ENCODE measurements around the gene SALL4.
"Not testable (repeated sequence)": the region's sequence is repeated elsewhere in the genome, so short reads cannot be mapped to it uniquely, and the experiment has no call there.

The SALL4 gene

DNA sequence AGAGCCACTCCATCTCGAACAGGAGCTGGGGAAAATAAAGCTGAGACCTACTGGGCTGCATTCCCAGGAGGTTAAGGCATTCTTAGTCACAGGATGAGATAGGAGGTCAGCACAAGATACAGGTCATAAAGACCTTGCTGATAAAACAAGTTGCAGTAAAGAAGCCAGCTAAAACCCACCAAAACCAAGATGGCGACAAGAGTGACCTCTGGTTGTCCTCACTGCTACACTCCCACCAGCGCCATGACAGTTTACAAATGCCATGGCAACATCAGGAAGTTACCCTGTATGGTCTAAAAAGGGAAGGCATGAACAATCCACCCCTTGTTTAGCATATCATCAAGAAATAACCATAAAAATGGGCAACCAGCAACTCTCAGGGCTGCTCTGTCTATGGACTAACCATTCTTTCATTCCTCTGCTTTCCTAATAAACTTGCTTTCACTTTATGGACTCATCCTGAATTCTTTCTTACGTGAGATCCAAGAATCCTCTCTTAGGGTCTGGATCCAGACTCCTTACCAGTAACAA lies 24.0 kb downstream of the SALL4 start:
- not testable (repeated sequence) for H3K9me3 ChIP-seq (ENCODE audit: low read length); H3K9ac ChIP-seq (ENCODE audit: low read length); H3K27ac ChIP-seq (ENCODE audit: low read depth, low read length); H3K4me1 ChIP-seq (ENCODE audit: insufficient read depth, low read length); H3K36me3 ChIP-seq (ENCODE audit: insufficient read depth, low read length); H3K27me3 ChIP-seq (ENCODE audit: control insufficient read depth in 1 of 2, insufficient read depth in 2 of 2, low read length in 2 of 2); H3K4me3 ChIP-seq (ENCODE audit: low read depth in 1 of 2, low read length in 2 of 2)

DNA sequence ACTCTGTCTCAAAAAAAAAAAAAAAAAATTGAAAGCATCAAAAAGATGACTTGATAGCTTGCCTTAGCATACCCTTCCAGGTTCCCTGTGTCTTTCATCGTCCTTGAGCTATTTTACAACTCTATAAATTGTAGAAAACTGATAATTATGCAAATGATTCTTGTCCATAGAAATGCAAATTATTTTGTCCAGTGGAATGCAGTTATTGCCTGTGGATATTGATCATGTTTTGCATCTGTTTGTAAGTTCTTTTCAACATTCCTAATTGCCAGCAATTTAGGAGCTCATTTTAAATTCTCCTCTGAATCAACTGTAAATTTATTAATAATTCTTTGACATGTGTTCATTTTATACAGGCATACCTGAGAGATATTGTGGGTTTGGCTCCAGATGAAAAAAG lies 27.1 kb downstream of the SALL4 start:
- Histone ChIP-seq H3K9ac (ENCODE audit: low read length) (no peak overlapping the region), H3K27ac (ENCODE audit: low read depth, low read length) (no peak overlapping the region), H3K4me1 (ENCODE audit: insufficient read depth, low read length) (no peaks in the 10 kb centered on the region), H3K27me3 (ENCODE audit: control insufficient read depth in 1 of 2, insufficient read depth in 2 of 2, low read length in 2 of 2) (no peaks in the 10 kb centered on the region), H3K4me3 (ENCODE audit: low read depth in 1 of 2, low read length in 2 of 2) (no peak overlapping the region), H3K9me3 (ENCODE audit: low read length) (no peaks in the 10 kb centered on the region), H3K36me3 (ENCODE audit: insufficient read depth, low read length) (no peaks in the 10 kb centered on the region)

DNA sequence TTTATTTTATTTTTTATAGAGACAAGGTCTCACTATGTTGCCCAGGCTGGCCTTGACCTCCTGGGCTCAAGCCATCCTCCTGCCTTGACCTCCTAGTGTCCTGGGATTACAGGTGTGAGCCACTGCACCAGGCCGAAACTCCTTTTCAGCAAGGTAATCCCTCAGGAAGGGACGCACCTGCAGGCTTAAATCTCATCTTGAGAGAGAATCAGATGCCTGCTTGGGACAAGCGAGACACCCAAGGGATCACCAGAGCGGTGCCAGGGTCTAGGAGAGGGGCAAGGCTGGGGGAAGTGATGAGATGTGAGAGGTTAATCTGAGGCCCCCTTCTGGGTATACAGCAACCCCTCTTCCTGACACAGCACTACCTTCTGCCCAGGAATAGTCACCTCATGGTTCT lies 30.1 kb downstream of the SALL4 start:
- Histone ChIP-seq H3K27me3 (ENCODE audit: control insufficient read depth in 1 of 2, insufficient read depth in 2 of 2, low read length in 2 of 2) (no peaks in the 10 kb centered on the region), H3K27ac (ENCODE audit: low read depth, low read length) (no peak overlapping the region), H3K36me3 (ENCODE audit: insufficient read depth, low read length) (no peaks in the 10 kb centered on the region), H3K4me3 (ENCODE audit: low read depth in 1 of 2, low read length in 2 of 2) (no peak overlapping the region), H3K9me3 (ENCODE audit: low read length) (no peaks in the 10 kb centered on the region), H3K4me1 (ENCODE audit: insufficient read depth, low read length) (peaks cover 4% of the 10 kb centered on the region), H3K9ac (ENCODE audit: low read length) (no peak overlapping the region)

DNA sequence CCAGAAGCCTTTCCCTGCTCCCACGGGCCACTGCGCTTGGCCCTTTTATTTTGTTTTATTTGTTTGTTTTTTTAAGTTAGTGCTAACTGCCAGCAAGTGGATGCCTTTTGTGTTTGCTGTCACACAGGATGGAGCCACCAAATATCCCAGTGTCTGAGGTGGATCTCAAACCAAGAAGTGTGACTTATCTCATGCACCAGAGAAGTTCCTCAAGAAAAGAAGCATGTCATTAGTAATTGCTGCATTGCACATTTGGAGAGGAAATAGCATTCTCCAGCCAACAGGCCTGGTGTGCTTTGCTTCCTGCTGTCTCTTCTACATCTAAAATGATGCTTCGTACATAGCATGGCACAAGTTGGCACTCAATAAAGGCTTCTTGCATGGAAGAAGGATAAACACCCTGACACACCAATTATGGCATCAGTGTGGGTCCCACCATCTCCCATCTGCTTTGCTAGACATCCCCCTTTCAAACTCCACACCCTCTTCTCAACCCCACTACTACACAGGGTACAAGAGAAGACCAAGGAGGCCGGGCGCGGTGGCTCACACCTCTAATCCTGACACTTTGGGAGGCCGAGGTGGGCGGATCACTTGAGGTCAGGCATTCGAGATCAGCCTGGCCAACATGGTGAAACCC lies 32.2 kb downstream of the SALL4 start:
- Histone ChIP-seq H3K9me3 (ENCODE audit: low read length) (no peaks in the 10 kb centered on the region), H3K9ac (ENCODE audit: low read length) (no peak overlapping the region)

DNA sequence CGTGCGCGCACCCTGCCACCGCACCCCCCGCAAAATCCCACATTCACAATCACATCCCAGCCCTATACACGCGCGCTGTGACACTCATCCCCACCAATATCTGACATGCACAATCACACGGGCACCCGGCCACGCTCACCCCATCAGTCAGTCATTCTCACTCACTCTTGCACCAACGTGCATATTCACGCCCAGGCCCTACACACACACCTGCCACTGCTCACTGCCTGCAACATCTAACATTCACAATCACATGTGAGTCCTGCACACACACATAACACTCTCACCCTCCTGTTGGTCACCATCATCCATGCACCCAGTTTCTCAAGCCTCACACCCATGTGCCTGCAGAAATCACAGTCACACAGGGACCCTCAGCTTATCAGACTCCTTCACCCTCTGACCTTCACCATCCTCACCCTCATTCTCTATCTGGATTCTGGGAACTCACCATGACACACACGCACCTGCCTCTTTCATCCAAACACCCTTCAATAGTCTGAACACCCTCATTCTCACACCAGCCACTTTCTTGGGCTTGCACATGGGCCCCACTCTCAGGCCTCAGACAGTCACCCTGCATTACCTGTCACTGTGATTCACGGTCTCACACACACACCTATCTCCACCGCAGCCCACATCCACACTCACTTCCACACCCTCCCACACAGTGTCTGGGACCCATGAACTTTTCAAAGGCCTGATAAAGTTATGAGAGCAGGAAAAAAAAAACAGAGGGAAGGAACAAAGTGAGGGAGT lies 33.4 kb downstream of the SALL4 start:
- H3K4me3 ChIP-seq (ENCODE audit: low read depth in 1 of 2, low read length in 2 of 2): peak overlapping the region in 1 of 2 donors; percentile 37
- no peaks in the 10 kb centered on the region for H3K9me3 ChIP-seq (ENCODE audit: low read length)
- H3K9ac ChIP-seq (ENCODE audit: low read length): no peak overlapping the region
- no peak overlapping the region for H3K27ac ChIP-seq (ENCODE audit: low read depth, low read length)
- no peaks in the 10 kb centered on the region for H3K36me3 ChIP-seq (ENCODE audit: insufficient read depth, low read length)
- no peaks in the 10 kb centered on the region for H3K27me3 ChIP-seq (ENCODE audit: control insufficient read depth in 1 of 2, insufficient read depth in 2 of 2, low read length in 2 of 2)
- peaks cover 4% of the 10 kb centered on the region for H3K4me1 ChIP-seq (ENCODE audit: insufficient read depth, low read length)

More for the DNA sequence above, 32.2 kb downstream of the SALL4 start:
- Histone ChIP-seq H3K36me3 (ENCODE audit: insufficient read depth, low read length) (no peaks in the 10 kb centered on the region), H3K27me3 (ENCODE audit: control insufficient read depth in 1 of 2, insufficient read depth in 2 of 2, low read length in 2 of 2) (no peaks in the 10 kb centered on the region), H3K4me3 (ENCODE audit: low read depth in 1 of 2, low read length in 2 of 2) (no peak overlapping the region), H3K27ac (ENCODE audit: low read depth, low read length) (no peak overlapping the region), H3K4me1 (ENCODE audit: insufficient read depth, low read length) (peaks cover 4% of the 10 kb centered on the region)

DNA sequence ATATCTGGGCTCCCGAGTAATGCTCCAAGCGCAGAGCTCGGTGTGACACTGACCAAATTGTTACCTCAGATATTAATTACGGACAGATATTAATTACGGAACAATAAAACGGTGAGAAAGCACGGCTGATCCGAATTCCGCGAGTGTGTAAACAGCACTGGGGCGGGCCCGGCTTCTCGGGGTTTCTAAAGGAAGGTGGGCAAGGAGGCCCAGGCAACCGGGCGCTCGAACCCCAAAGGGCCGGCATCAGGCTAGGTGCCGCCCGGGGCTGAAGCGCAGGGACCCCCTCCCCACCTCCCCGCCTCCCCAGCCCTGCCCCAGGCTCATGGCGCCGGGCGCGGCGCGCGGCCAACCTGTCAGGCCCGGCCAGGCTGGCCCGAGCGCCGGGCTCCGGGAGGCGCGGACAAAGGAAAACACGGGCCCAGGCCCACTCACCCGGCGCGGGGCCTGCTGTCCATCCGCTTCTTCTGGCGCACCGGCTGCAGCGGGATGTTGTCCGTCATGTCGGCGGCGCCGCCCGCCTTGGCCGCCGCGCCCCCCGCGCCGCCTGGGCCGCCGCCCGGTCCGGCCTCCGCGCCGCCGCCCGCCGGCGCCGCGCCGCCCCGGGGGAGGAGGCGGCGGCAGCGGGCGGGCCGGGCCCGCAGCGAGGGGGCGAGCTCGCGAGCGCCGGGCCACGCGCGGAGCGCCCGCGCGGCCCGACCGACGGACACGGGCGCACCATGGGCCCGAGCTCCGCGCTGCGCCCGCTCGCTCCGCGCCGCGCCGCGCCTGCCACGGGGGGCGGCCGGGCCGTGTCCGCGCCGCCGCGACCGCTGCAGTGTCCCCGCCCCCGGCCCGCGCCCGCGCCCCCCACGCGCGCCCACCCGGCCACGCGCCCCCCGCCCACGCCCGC lies 34.2 kb downstream of the SALL4 start, which contains the start of gene ATP9A:
Gene ATP9A, minus strand, starts transcription at position 524 of the 892 bp plus-strand sequence. Its CDS starts 21 bp downstream, at position 503.
- H3K36me3 ChIP-seq (ENCODE audit: insufficient read depth, low read length): no peaks in the 10 kb centered on the region
- peaks cover 4% of the 10 kb centered on the region for H3K4me1 ChIP-seq (ENCODE audit: insufficient read depth, low read length)
- H3K27ac ChIP-seq (ENCODE audit: low read depth, low read length): peak within 1 kb of the TSS; percentile 56
- no peaks in the 10 kb centered on the region for H3K27me3 ChIP-seq (ENCODE audit: control insufficient read depth in 1 of 2, insufficient read depth in 2 of 2, low read length in 2 of 2)
- no peaks in the 10 kb centered on the region for H3K9me3 ChIP-seq (ENCODE audit: low read length)
- H3K4me3 ChIP-seq (ENCODE audit: low read depth in 1 of 2, low read length in 2 of 2): peak within 1 kb of the TSS; percentile 68 to 86
- peak within 1 kb of the TSS; percentile 57 for H3K9ac ChIP-seq (ENCODE audit: low read length)

DNA sequence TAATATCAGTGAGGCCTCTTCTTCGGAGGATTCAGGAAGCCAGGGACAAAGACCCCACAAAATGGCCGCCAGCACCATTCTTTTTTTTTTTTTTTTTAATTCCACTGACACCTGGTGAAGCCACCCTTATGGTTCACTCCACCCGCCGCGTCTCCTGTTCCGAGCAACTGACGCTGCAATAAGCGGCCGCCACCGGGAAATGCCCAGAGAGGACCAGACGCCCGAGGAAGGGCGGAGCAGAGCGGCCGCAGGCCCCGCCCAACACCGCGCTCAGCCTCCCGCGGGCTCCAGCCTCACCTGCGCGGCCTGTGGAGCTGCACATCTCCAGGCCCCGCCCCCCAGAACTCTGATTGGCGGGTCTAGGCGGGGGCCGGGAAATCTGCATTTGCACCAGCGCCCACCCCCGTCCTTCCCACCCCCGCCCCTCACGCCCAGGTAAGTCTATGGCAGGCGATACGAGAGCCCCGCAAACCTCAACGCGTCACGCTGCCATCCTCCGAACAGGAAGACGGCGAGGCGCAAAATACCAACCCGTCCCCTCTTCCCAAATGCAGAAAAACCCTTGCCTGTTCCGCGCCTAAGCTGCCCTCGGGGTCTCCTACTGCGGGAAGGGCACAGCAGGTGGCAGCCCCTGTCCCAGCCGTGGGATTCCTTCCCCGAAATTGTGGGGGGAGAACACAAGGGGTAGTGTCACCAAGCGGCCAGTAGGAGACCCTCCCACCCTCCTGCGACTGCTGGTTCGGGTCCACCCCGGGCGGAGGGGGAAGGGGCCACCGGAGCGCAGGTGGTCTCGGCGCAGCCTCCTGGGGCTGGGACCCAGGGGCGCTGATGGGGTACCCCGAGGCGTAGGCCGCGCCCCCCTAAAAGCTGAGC lies 35.1 kb downstream of the SALL4 start:
- peak overlapping the region; percentile 57 for H3K9ac ChIP-seq (ENCODE audit: low read length)
- no peaks in the 10 kb centered on the region for H3K9me3 ChIP-seq (ENCODE audit: low read length)
- no peaks in the 10 kb centered on the region for H3K27me3 ChIP-seq (ENCODE audit: control insufficient read depth in 1 of 2, insufficient read depth in 2 of 2, low read length in 2 of 2)
- peak overlapping the region; percentile 68 to 86 for H3K4me3 ChIP-seq (ENCODE audit: low read depth in 1 of 2, low read length in 2 of 2)
- H3K36me3 ChIP-seq (ENCODE audit: insufficient read depth, low read length): no peaks in the 10 kb centered on the region
- peak overlapping the region; percentile 56 for H3K27ac ChIP-seq (ENCODE audit: low read depth, low read length)
- peaks cover 4% of the 10 kb centered on the region for H3K4me1 ChIP-seq (ENCODE audit: insufficient read depth, low read length)

DNA sequence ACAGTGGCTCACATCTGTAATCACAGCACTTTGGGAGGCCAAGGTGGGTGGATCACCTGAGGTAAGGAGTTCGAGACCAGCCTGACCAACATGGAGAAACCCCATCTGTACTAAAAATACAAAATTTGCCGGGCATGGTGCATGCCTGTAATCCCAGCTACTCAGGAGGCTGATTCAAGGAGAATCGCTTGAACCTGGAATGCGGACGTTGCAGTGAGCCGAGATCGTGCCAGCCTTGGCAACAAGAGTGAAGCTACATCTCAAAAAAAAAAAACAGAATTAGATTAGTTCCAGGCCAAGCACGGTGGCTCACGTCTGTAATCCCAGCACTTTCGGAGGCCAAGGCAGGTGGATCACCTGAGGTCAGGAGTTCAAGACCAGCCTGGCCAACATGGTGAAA lies 36.9 kb downstream of the SALL4 start:
- not testable (repeated sequence) for H3K9ac ChIP-seq (ENCODE audit: low read length); H3K9me3 ChIP-seq (ENCODE audit: low read length); H3K36me3 ChIP-seq (ENCODE audit: insufficient read depth, low read length); H3K27ac ChIP-seq (ENCODE audit: low read depth, low read length); H3K4me3 ChIP-seq (ENCODE audit: low read depth in 1 of 2, low read length in 2 of 2); H3K27me3 ChIP-seq (ENCODE audit: control insufficient read depth in 1 of 2, insufficient read depth in 2 of 2, low read length in 2 of 2); H3K4me1 ChIP-seq (ENCODE audit: insufficient read depth, low read length)

DNA sequence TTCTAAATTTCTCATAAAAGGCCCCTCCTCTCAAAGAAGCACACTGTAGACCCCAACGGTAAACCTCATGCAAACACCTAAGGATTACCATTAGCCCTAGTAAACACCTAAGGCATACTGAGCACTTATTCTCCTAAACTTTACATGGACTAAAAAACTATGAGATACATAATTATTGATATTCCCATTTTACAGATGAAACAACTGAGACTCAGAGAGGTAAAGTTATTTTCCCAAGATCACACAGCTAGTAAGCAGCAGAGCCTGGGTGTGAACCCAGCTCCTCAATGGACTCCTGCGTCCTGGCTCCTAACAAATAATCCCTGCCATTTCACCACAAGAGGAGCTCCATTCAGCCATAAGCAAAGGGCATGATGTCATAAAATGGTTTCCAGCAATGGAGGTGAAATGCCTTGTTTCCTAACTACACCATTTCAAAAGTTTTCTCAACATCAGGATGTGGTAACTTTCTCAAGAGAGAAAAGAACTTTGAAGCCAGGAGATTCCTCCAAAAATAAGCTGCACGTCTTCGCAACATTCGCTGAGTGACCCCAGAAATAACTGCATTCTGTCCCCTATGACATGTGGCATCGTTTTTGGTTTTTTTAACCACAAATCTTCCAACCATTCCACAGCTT lies 38.2 kb downstream of the SALL4 start:
- Histone ChIP-seq H3K27me3 (ENCODE audit: control insufficient read depth in 1 of 2, insufficient read depth in 2 of 2, low read length in 2 of 2) (no peaks in the 10 kb centered on the region), H3K36me3 (ENCODE audit: insufficient read depth, low read length) (no peaks in the 10 kb centered on the region), H3K27ac (ENCODE audit: low read depth, low read length) (no peak overlapping the region), H3K4me1 (ENCODE audit: insufficient read depth, low read length) (peaks cover 4% of the 10 kb centered on the region), H3K9ac (ENCODE audit: low read length) (no peak overlapping the region), H3K9me3 (ENCODE audit: low read length) (no peaks in the 10 kb centered on the region), H3K4me3 (ENCODE audit: low read depth in 1 of 2, low read length in 2 of 2) (no peak overlapping the region)

DNA sequence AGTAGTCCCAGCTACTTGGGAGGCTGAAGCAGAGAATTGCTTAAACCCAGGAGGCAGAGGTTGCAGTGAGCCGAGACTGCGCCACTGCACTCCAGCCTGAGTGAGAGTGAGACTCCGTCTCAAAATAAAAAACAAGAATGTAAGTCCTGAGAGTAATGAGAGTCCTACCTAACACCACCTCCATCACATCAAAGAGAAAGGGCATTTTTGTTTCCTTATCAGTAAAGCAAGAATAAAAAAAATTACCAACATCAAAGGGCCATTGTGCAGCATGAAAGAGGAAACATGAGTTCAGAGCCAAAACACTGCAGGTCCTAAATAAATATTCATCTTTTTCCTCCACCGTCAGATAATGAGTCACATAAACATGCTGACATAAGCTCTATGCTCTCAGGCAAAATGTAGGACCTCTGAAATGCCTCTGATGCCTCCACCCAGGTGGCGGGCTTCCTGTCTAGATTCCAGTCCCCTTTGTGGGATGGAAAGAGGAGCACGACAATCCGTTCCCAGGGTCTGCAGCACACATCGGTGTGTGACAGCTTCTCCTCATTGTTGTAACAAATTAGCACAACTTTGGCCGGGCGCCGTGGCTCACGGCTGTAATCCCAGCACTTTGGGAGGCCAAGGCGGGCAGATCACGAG lies 41.3 kb downstream of the SALL4 start:
- no peak overlapping the region for H3K9ac ChIP-seq (ENCODE audit: low read length)
- no peak overlapping the region for H3K4me3 ChIP-seq (ENCODE audit: low read depth in 1 of 2, low read length in 2 of 2)
- no peak overlapping the region for H3K27ac ChIP-seq (ENCODE audit: low read depth, low read length)
- peaks cover 4% of the 10 kb centered on the region for H3K4me1 ChIP-seq (ENCODE audit: insufficient read depth, low read length)
- no peaks in the 10 kb centered on the region for H3K9me3 ChIP-seq (ENCODE audit: low read length)
- H3K27me3 ChIP-seq (ENCODE audit: control insufficient read depth in 1 of 2, insufficient read depth in 2 of 2, low read length in 2 of 2): no peaks in the 10 kb centered on the region
- H3K36me3 ChIP-seq (ENCODE audit: insufficient read depth, low read length): no peaks in the 10 kb centered on the region

All from muscle layer of colon (tissue), 2 donors.